Fibroblast of the conjunctiva (primary cell): ENCODE results near the gene PJA1.

ENCODE experiments used
- DNase-seq: peaks from one replicate; pipeline ENCODE4 v3.0.0-alpha.2; 2010; ENCODE audit warnings: low read depth

Gene PJA1

GRCh38 chrX:69170319-69170718, 5.1 kb upstream of the PJA1 start:
- DNase-seq, result no peak

- no peak for DNase-seq
Measured at GRCh38 chrX:69163936-69164741, 1.1 kb downstream of the PJA1 start.

DNA sequence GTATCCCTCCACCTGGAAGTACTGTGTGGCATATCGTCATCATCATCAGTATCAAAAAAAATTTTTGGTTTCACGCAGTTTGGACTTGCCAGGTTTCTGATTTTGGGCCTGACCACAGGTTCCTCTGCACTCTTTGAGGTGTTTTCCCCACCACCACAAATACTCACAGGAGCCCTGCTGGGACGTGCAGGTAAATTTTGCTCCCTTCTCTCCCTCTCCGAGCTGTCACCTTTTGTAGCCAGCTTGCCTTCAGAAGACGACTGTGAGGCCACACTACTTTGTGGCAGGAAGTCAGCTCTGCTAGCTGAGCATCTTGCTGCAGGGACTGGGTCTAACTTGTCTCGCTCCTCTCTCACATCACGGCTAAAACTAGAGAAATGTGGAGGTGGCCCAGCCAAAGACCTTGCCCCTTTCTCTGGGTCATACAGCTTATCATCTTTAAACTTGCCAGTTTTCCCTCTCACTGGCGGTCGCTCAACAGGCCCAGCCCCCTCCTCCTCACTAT, 2.8 kb downstream of the PJA1 start:
- DNase-seq, result no peak

- DNase-seq, result no peak
Measured at GRCh38 chrX:69161786-69162349, 3.4 kb downstream of the PJA1 start.

- DNase-seq, result no peak
Measured at GRCh38 chrX:69161371-69161770, 3.9 kb downstream of the PJA1 start.

DNA sequence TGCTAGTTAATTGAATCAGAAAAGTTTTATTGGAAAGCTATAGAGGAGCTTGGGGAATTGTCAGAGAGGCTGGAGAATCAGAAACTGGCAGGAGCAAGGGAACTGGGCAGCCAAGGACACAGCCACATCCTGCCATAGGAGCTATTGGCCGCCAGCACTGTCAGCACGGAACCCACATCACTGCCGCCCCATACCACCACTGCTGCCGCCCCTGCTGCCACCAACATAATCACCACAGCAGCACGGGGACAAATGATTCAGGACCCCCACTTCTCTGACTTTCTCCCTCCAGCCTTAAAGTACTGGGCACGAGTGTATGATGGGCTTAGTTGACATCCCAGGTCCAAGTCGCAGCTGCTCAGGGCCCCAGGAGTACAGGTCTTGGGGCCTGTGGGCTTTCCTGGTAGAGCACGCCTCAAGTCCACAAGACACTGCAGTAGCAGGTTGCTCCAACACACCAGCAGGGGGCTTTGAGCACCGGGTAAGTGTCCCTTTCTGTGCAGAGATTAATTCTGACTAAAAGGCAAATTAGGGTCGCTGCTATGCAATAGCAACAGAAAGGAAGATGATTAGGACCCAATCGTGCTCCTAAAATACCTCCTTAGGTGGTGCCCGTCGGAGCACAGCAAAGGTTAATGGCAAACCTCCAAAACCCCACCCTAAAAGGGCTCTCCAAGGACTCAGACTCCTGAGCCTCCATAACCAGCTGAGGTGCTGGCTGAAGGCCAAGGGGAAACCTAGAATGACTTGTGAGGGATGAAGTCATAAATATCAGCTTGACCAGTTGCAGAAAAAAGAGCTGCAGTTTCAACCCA, 6.9 kb downstream of the PJA1 start:
- DNase-seq, result peak; percentile 31

DNA sequence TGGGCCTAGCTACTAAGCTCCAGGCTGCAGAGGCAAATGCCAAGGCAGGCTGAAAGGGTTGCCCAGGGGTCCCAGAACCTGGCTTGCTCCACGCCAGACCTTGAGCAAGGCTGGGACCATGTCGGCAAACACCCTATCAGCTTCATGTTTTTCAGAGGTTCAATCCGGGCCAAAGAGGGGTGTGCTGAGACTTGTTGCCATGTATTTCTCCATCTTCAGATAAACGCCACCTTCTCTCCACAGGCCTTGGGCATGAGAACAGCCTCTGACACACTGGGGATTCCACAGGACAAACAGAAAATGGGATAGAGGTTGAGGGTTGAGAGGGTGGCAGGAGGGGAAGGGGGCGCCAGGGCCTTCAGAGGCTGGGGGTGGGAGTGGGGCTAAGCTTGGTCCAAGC, 8.6 kb downstream of the PJA1 start:
- DNase-seq, result no peak

DNA sequence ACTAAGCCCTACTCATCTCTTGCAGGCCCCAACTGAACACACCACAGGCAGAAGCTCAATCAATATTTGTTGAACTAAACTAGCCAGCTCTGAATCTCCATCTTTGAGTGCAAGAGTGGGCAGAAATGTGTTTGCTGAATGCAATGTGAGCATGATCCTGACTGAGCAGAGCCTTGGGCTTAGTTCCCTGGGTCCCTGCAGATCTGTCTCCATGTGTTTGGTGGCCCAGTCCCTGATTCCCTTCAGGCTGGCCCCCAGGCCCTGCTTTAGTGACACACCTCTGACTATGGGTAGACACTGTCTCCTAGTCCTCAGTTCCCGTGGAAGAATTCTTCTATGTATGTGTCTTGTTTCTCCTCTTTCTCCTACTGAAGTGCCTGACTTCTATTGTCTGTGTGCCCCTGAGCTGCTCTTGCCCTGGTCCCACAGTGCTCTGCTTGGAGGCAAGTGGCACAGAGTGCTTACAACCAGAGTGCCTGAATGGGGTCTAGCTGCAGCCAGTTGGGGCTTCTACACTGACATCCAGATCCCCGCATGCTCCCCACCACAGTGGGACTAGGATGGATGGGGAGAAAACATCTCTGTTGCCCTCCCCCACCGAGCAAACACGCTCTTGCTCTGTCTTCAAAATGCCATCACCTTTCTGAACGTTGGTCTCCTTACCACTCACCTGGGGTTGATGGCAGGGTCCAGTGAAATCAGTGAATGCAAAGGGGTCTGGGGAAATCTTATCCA, 9.3 kb downstream of the PJA1 start:
- no peak for DNase-seq

DNA sequence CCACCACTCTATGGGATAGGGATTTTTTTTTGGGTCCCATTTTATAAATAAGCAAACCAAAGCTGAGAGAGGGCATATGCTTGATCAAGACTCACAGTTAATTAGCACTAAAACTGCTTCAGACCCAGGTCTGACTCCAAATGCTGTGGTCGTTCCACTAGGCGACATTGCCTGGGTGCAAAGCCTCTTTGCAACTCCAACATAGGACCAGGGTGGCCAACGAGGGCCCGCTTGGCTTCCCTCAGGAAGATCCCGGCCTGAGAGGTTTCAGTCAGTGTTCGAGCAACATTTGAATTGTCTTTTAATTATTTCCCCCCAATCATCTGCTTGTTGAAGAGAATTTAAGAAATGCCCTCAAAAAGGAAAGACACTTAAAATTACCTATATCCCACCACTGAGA, 11.2 kb downstream of the PJA1 start:
- DNase-seq, result no peak

- no peak for DNase-seq
Measured at GRCh38 chrX:69153060-69153730, 12.1 kb downstream of the PJA1 start.

GRCh38 chrX:69152417-69152841, 12.8 kb downstream of the PJA1 start:
- no peak for DNase-seq

- no peak for DNase-seq
Measured at GRCh38 chrX:69151866-69152284, 13.4 kb downstream of the PJA1 start.

- DNase-seq, result no peak
Measured at GRCh38 chrX:69150281-69150960, 14.8 kb downstream of the PJA1 start.

GRCh38 chrX:69149466-69150280, 15.6 kb downstream of the PJA1 start:
- no peak for DNase-seq

GRCh38 chrX:69148946-69149345, 16.3 kb downstream of the PJA1 start:
- no peak for DNase-seq

- no peak for DNase-seq
Measured at GRCh38 chrX:69146739-69147138, 18.5 kb downstream of the PJA1 start.

DNA sequence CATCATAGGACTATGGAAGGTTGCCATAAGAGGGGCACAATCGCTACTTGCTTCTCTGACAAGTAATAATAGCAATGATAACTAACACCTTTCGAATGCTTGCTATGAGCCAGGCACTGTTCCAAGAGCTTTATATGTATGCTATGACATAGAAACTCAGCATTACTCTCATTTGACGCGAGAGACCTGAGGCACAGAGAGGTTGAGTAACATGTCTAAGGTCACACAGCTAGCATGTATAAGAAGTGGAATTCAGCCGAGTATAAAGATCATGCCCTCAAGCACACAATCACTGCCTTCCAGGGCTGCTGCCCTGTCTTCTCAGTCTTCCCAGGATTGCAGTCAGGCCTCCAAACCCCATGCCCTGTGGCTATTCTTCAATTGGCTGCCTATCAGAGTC, 19.5 kb downstream of the PJA1 start:
- DNase-seq, result no peak

DNA sequence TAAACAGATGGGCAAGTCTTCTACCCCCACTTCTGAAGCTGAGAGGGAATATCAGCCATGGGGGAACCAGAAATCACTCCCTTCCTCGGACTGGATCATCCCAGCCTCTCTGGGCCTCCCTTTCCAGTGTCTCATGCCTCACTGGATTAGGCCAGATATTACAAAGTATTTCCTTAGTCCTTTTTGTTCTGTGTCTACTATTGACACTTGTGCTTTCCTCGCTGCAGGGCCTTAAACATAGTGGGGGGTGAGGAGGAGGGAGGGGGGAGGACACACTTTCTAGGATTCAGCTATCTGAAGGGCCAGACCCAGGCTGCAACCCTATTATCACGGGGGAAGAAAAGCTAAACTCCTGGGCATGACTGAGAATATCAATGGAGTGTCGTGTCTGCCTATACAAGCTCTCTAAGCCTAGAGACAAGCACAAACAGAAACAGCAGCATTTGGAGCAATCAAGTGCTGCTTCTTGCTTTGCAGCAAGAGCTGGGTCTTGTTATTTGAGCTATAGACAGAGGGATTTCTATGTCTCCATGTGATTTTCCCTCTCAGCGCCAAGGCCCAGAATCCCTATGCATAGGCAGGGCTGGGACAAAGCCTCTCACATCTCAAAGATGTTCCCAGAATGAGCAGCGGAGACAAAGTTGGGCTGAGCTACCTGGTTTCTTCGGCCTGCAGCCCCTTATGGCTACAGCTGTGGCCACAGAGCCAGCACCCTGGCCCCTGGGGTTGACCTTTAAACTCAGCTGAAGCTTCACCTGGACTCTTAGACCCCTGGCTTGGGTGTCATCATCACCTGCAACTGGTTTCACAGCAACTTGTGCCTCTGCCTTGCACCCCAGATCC, 20.2 kb downstream of the PJA1 start:
- no peak for DNase-seq

DNA sequence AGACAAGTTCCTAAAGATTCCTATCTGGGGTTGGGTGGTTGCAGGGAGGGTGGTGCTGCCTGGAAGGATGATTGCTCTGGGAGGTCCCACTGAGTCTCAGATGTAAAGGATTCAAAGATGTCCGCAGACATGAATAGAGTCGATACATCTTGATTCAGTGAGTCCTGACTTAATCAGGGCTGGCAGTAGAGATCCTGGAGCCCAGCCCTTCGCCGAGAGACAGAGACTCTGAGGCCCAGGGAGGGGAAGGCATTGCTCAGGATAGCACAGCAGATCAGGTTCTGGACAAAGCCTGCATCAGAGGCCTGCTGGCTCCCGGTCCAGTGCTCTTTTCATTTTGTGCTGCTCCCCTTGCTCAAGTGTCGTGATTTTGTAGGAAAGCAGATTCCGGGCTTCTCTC, 21.7 kb downstream of the PJA1 start:
- DNase-seq, result no peak
